ENCODE results near the gene HTR4.
"Not testable (repeated sequence)": the region's sequence is repeated elsewhere in the genome, so short reads cannot be mapped to it uniquely, and the experiment has no call there.

The HTR4 gene

GRCh38 chr5:148482697-148483462 is 171.4 kb downstream of the HTR4 start:
- Histone ChIP-seq H3K27ac (no peak overlapping the region), H3K4me3 (no peak overlapping the region), H4K20me1 (no peaks in the 10 kb centered on the region), H3K4me1 (no peaks in the 10 kb centered on the region), H3K9ac (no peak overlapping the region), H3K36me3 (no peaks in the 10 kb centered on the region), H3K27me3 (no peaks in the 10 kb centered on the region), H3K9me3 (replicated peaks in 1 of 11) (peaks cover 0 to 5% (median 0%) of the 10 kb centered on the region in 11 experiments; a peak in 1 of 22 replicates), H3K4me2 (no peak overlapping the region)
- TF ChIP-seq Cebpa-rat (IDR thresholded peaks at IDR 0.05) = no peak

- H3K4me3 ChIP-seq = no peak overlapping the region
- no peak overlapping the region for H3K4me2 ChIP-seq
- H3K9ac ChIP-seq = no peak overlapping the region
- no peak for TF ChIP-seq Cebpa-rat (IDR thresholded peaks at IDR 0.05)
- no peaks in the 10 kb centered on the region for H3K27me3 ChIP-seq
- no peaks in the 10 kb centered on the region for H3K36me3 ChIP-seq
- H3K4me1 ChIP-seq = no peaks in the 10 kb centered on the region
- H3K27ac ChIP-seq = no peak overlapping the region
- H3K9me3 ChIP-seq (replicated peaks in 1 of 11) = peaks cover 0 to 5% (median 0%) of the 10 kb centered on the region in 11 experiments; a peak in 1 of 22 replicates
- H4K20me1 ChIP-seq = no peaks in the 10 kb centered on the region
Observed at GRCh38 chr5:148482196-148482595, 172.1 kb downstream of the HTR4 start.

DNA sequence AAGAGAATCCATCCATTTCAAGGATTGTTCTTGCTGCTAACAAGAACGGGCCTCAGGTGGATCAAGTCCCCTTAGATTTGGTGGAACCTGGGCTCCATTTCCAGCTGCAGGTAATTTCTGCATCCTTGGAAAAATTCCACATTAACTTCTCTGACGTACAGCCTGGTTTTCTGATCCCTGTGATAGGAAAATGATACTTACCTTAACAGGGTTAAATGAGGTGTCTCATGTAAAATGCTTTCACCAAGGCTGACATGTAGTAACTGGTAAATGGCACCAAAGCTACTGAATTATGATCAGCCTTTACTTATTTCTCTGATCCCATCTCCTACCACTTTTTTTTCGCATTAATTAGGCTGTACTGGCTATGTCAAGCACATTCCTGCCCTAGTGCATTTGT is 176.9 kb downstream of the HTR4 start:
- H3K4me2 ChIP-seq = no peak overlapping the region
- H3K4me3 ChIP-seq = no peak overlapping the region
- no peaks in the 10 kb centered on the region for H3K4me1 ChIP-seq
- H3K36me3 ChIP-seq = no peaks in the 10 kb centered on the region
- H4K20me1 ChIP-seq = no peaks in the 10 kb centered on the region
- TF ChIP-seq Cebpa-rat (IDR thresholded peaks at IDR 0.05) = no peak
- H3K9me3 ChIP-seq (replicated peaks in 1 of 11) = no peaks in the 10 kb centered on the region
- H3K27ac ChIP-seq = no peak overlapping the region
- H3K27me3 ChIP-seq = no peaks in the 10 kb centered on the region
- H3K9ac ChIP-seq = no peak overlapping the region

DNA sequence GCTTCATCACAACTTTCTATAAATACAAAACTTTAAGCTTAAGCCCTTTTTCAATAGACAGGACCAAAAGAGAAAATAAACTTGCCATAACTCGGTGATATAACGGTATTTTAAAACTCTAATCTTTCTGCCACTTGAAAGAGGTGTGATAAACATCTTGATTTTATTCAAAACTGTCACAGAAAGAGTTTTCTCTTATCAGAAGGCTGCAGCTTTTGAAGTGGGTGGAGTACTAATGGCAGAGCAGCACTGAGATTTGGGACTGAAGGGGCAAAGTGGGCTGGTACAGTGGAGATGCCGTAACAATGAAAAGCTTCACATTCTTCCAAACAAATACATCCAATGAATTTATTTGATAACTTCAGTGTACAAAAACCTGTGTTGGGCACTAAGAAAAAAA is 178.0 kb downstream of the HTR4 start:
- Histone ChIP-seq H3K27me3 (no peaks in the 10 kb centered on the region), H3K4me3 (no peak overlapping the region), H3K36me3 (no peaks in the 10 kb centered on the region), H4K20me1 (no peaks in the 10 kb centered on the region), H3K27ac (no peak overlapping the region), H3K9ac (no peak overlapping the region), H3K4me1 (no peaks in the 10 kb centered on the region), H3K9me3 (replicated peaks in 1 of 11) (no peaks in the 10 kb centered on the region), H3K4me2 (no peak overlapping the region)
- no peak for TF ChIP-seq Cebpa-rat (IDR thresholded peaks at IDR 0.05)

DNA sequence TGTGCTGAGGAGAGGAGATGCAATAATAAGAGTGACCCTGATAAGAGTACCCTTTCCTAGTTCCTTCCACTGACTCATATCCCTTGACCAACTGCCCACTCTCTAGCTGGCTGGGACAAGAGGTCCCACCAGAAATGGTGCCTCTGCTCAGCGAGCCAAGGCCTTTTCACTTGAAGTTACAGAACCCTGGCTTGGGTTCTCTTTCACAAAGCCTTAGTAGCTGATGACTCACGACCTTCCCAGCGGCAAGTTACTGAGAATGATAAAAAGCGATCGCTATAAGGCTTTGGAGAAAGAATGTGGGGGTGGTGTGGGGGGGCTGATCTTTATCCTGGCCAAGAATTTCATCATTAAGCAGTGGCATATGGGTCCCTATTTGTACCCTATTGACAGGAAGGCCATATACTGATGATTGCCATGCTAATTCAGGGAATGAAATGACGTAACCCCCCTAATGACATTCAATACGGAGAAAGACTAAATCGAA is 180.3 kb downstream of the HTR4 start:
- TF ChIP-seq Cebpa-rat (IDR thresholded peaks at IDR 0.05) = no peak
- Histone ChIP-seq H3K4me3 (no peak overlapping the region), H3K27me3 (no peaks in the 10 kb centered on the region), H4K20me1 (no peaks in the 10 kb centered on the region), H3K27ac (no peak overlapping the region), H3K9ac (no peak overlapping the region), H3K36me3 (no peaks in the 10 kb centered on the region), H3K4me1 (no peaks in the 10 kb centered on the region), H3K4me2 (no peak overlapping the region), H3K9me3 (replicated peaks in 1 of 11) (no peaks in the 10 kb centered on the region)

DNA sequence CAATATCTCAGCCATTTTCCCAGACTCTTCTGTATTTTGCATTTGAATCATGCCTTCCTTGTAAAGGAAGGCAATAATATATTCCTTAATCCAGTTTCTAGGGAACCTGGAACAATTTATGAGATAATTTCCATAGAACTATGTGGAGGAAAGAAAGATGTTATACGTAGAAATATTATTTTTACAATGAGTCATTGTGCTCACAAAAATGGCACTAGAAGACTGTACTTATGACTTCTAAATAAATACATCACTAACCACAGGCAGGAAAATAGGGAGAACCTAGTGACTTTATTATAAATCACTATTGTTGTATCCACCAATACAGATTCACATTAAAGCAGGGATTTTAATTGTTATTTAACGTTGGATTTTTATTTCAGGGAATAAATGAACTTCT is 182.9 kb downstream of the HTR4 start:
- no peak for TF ChIP-seq Cebpa-rat (IDR thresholded peaks at IDR 0.05)
- H3K27me3 ChIP-seq = no peaks in the 10 kb centered on the region
- no peaks in the 10 kb centered on the region for H4K20me1 ChIP-seq
- H3K4me1 ChIP-seq = peaks cover 0 to 5% (median 0%) of the 10 kb centered on the region in 10 experiments; a peak in 3 of 20 replicates
- no peak overlapping the region for H3K4me3 ChIP-seq
- peaks cover 0 to 4% (median 0%) of the 10 kb centered on the region in 11 experiments; a peak in 1 of 22 replicates for H3K9me3 ChIP-seq (replicated peaks in 1 of 11)
- no peak overlapping the region for H3K27ac ChIP-seq
- no peak overlapping the region for H3K9ac ChIP-seq
- no peaks in the 10 kb centered on the region for H3K36me3 ChIP-seq
- H3K4me2 ChIP-seq = no peak overlapping the region

DNA sequence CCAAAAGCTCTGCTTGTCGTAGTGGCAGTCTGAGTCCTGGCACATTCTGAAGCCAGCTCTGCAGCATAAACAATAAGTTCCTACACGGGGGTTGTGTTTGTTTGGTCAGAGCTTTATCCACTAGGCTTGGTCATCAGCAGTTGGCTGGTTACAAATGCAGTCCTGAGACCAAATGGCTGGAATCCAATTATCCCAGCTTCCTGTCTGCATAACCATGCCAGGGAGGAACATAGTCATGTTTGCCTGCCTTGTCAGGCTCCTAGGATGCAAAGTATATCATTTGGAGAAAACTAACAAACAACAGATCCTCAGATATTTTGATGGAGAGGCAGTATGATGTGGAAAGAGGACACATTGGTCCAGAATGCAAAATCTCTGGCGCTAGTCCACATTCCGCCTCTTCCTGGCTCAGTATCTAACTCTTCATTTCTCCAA is 184.8 kb downstream of the HTR4 start:
- H3K27me3 ChIP-seq = no peaks in the 10 kb centered on the region
- H3K4me2 ChIP-seq = no peak overlapping the region
- H3K9ac ChIP-seq = no peak overlapping the region
- H3K4me1 ChIP-seq = peaks cover 0 to 21% (median 0%) of the 10 kb centered on the region in 10 experiments; a peak in 4 of 20 replicates
- no peaks in the 10 kb centered on the region for H3K36me3 ChIP-seq
- H3K4me3 ChIP-seq = no peak overlapping the region
- no peak overlapping the region for H3K27ac ChIP-seq
- H4K20me1 ChIP-seq = no peaks in the 10 kb centered on the region
- peaks cover 0 to 4% (median 0%) of the 10 kb centered on the region in 11 experiments; a peak in 1 of 22 replicates for H3K9me3 ChIP-seq (replicated peaks in 1 of 11)
- TF ChIP-seq Cebpa-rat (IDR thresholded peaks at IDR 0.05) = no peak

DNA sequence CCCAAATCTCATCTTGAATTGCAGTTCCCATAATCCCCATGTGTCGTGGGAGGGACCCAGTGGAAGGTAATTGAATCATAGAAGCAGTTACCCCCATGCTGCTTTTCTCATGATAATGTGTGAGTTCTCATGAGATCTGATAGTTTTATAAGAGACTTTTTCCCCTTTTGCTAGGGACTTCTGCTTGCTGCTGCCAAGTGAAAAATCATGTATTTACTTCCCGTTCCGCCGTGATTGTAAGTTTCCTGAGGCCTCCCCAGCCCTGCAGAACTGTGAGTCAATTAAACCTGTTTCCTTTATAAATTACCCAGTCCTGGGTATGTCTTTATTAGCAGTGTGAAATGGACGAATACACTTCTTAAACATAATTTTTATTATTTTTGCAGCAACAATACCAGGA is 185.6 kb downstream of the HTR4 start:
- not testable (repeated sequence) for H3K4me3 ChIP-seq; H4K20me1 ChIP-seq; H3K4me2 ChIP-seq; H3K36me3 ChIP-seq; H3K9ac ChIP-seq; H3K9me3 ChIP-seq (replicated peaks in 1 of 11); H3K27me3 ChIP-seq; H3K27ac ChIP-seq
- H3K4me1 ChIP-seq = peaks cover 0 to 21% (median 0%) of the 10 kb centered on the region in 10 experiments; a peak in 4 of 20 replicates

DNA sequence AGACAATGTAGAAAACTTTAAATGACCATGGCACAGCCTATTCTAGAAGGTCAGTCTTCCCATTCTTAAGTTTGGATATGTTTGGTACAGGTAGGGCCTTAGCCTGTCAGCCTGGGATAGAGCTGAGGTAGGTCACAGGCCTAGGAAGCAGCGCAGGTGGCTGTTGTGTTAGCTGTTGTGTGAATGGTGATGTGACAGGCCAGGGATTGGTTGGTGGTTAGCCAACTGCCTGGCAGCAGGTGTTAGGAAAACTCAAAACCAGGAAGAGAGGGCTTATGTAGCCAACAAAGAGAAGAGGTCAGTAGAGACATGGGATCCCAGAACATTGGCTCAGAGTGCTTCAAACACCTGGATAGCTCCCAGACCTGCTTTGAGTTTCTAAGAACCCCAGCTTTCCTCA is 186.4 kb downstream of the HTR4 start:
- Histone ChIP-seq H3K36me3 (no peaks in the 10 kb centered on the region), H3K27ac (no peak overlapping the region), H3K9ac (no peak overlapping the region), H3K4me2 (no peak overlapping the region), H4K20me1 (no peaks in the 10 kb centered on the region), H3K4me3 (no peak overlapping the region), H3K27me3 (no peaks in the 10 kb centered on the region), H3K4me1 (peaks cover 0 to 21% (median 0%) of the 10 kb centered on the region in 10 experiments; a peak in 4 of 20 replicates), H3K9me3 (replicated peaks in 1 of 11) (peaks cover 0 to 4% (median 0%) of the 10 kb centered on the region in 11 experiments; a peak in 1 of 22 replicates)
- no peak for TF ChIP-seq Cebpa-rat (IDR thresholded peaks at IDR 0.05)

DNA sequence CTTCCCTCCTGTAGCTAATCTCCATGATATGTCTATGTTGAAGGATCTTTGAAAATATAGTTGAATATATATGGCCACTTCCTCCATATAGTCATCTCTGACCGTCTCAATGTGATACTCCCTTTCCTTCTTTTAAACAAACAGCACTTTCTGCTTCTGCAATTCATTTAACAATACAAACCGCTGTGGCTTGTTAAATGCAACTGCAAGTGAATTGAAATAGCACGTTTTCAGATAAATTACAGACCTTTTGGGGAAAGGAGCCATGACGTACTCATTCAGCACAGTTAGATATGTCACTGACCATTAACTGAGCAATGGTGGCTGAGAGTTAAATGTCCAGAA is 188.1 kb downstream of the HTR4 start:
- no peaks in the 10 kb centered on the region for H3K36me3 ChIP-seq
- no peaks in the 10 kb centered on the region for H3K27me3 ChIP-seq
- H3K27ac ChIP-seq = no peak overlapping the region; a peak in 1 of 22 replicates
- H3K9me3 ChIP-seq (replicated peaks in 1 of 11) = peaks cover 0 to 4% (median 0%) of the 10 kb centered on the region in 11 experiments; a peak in 1 of 22 replicates
- TF ChIP-seq Cebpa-rat (IDR thresholded peaks at IDR 0.05) = peak in 1 of 11 experiments; percentile 5; a peak in 1 of 22 replicates
- no peak overlapping the region for H3K4me3 ChIP-seq
- no peaks in the 10 kb centered on the region for H4K20me1 ChIP-seq
- peaks cover 0 to 21% (median 0%) of the 10 kb centered on the region in 10 experiments; a peak in 4 of 20 replicates for H3K4me1 ChIP-seq
- H3K9ac ChIP-seq = no peak overlapping the region
- H3K4me2 ChIP-seq = peak overlapping the region in 2 of 11 experiments; percentile 47 to 53; a peak in 4 of 22 replicates
